Smooth muscle cell of the brain vasculature (primary cell): ENCODE data around the gene TSPO2.

Experiments
- DNase-seq: peaks from one replicate; pipeline ENCODE4 v3.0.0-alpha.2; 2012; ENCODE audit warnings: low read depth, low spot score

The TSPO2 gene

GRCh38 chr6:41027241-41027640, 15.0 kb upstream of the TSPO2 start:
- no peak for DNase-seq

DNA sequence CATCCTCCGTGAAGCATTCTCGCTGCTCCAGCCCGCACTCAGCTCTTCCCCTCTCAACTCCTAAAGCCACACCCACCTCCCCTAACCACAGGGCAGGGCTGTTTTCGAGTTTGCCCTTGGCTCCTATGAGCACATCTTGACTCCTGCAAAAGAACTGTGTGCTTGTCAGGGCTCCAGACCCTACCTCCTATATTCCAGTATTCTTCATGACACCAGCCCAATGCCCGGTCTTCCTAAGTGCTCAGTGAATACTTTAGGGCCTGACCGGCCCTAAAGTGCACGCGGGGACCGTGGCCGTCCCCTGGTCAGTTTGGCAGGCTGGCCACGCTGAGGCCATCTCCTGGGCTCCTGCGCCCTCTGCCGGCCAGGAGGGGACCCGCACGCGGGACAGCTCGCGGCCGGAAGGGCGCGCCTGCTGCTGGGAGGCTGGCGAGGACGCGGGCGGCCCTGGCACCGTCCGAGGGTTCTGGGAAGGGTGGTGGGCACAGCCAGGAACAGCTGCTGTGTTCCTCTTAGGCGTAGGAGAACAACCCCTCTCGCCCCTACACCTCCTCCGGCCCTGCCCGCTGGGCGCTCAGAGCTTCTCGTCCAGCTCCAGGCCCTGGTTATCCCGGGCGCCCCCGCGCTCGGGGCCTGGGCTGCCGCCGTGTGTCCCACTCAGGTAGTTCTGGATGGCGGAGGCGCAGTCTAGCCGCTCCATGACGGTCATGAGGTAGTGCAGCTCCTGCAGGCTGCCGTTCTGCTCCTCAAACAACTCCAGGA, 14.3 kb upstream of the TSPO2 start:
- peak; percentile 41 for DNase-seq

DNA sequence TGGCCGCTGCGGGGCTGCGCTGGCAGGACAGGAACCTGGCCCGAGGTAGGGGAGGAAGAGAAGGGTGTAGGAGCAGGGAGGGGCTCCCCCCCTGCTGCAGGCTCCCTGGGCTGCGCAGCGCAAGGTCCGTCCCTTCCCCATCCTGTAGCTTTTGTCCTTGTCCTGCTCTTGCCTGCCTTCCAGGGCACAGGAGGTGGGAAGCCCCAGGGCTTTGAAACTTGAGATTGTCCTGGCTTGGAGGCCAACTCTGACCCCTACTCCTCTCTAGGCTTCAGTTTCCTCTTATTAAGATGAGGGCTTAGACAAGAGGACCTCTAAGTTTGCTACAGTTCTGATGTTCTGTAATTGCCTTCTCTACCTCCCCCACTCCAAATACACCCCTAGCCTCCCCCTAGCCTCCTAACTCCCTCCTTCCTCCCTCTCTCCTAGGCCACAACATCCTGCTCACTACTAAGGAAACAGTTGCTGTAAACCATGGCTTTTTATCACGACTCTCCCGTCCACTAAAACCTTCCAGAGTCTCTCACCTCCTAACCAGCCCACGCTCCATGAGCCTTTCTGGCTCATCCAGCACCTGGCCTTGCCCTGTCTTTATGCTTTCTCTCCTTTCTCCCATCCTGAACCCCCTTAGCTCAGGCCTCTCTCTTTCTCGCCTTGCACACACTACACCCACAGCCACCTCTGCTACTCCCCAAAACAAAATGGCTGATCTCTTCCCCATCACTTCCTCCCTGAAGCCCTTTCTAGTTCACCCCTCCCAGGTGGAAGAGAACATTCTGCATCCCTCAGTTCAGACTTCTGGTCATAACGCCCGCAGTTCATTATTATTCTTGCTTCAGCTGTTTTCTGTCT, 13.5 kb upstream of the TSPO2 start:
- no peak for DNase-seq

- no peak for DNase-seq
These were observed 9.4 kb upstream of the TSPO2 start for GRCh38 chr6:41032830-41033229.

GRCh38 chr6:41033776-41034175, 8.5 kb upstream of the TSPO2 start:
- no peak for DNase-seq

GRCh38 chr6:41036186-41036585, 6.1 kb upstream of the TSPO2 start:
- no peak for DNase-seq

DNA sequence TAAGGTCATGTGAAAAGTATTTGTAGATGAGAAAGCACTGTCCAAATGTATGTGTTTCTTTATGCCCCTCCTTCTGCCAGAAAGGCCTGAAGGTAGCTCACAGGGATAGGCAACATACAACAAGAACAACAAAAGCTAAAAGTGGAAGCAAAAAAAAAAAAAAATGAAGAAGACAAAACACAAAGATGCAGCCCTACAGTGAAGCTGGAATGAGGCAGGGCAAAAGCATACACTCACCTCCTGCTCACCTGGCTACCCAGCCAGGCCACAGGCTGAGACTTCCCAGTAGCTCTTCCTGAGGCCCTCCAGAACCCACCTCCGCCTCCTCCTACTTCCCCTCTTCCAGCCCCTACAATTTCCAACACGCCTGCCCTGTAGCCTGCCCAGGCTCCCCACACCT, 5.7 kb upstream of the TSPO2 start:
- DNase-seq, result no peak

GRCh38 chr6:41037107-41037900, 5.0 kb upstream of the TSPO2 start:
- no peak for DNase-seq

DNA sequence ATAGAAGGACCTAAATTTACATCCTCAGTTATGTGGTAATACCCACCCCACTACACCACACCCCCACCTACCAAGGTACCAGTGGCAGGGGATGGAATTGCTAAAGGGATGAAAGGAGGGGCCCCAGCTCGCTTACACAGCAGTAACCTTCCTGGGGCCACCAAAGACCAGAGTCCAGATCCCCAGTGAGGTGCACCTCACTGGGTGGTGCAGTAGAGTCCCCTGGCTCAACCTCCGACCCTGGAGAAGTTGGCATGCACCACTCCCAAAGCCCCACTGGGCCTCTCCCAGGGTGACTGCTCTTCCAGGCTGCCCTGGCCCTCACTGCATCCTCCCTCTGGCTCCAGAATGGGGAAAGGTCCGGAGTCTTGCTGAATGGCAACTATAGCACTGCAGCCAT, 4.1 kb upstream of the TSPO2 start:
- DNase-seq, result no peak

DNA sequence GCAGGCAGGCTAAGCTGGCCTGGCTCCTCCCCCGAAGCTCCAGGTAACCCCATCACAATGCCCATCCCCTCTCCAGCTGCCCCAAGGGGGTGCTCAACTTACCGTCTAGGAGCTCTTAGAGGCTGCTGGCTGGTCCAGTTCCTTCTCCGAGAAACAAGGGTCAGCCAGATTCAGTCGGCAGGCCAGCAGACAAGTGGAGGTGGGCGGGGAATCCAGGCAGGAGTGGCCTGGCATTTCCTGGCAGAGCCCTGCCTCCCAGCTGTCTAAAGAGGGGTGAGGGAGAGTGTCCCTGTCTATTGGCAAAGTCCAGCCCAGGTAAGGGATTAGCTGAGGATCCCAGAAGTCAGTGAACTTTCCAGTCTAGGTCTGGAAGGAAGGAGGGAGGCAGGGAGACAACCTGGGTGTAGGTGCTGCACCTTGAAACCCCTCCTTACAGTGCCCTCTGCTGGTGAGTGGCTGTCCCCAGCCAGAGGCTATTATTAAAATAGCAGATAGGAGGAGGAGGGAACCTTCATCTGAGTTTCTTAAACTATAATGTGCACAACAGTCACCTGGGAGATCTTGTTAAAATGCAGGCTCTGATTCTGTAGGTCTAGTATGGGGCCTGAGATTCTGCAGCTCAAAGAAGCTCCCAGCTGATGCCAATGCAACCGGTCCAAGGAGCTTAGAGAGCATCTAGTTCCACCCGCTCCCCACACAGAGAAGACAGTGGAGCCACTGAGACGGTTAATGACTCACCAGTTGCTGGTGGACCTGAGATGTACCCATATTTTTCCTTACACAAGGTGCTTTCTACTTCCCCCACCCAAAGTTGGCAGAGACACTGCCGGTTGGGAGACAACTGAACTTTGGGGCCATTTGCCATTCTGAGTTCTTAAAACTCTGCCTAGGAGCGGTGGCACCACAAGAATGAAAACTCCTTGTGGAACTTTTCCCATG, 2.9 kb upstream of the TSPO2 start, which contains the start of gene UNC5CL:
UNC5CL (minus strand) TSS at position 162 of the 939 bp plus-strand sequence. CDS start 4,147 bp downstream, outside the sequence.
- DNase-seq, result no peak

DNA sequence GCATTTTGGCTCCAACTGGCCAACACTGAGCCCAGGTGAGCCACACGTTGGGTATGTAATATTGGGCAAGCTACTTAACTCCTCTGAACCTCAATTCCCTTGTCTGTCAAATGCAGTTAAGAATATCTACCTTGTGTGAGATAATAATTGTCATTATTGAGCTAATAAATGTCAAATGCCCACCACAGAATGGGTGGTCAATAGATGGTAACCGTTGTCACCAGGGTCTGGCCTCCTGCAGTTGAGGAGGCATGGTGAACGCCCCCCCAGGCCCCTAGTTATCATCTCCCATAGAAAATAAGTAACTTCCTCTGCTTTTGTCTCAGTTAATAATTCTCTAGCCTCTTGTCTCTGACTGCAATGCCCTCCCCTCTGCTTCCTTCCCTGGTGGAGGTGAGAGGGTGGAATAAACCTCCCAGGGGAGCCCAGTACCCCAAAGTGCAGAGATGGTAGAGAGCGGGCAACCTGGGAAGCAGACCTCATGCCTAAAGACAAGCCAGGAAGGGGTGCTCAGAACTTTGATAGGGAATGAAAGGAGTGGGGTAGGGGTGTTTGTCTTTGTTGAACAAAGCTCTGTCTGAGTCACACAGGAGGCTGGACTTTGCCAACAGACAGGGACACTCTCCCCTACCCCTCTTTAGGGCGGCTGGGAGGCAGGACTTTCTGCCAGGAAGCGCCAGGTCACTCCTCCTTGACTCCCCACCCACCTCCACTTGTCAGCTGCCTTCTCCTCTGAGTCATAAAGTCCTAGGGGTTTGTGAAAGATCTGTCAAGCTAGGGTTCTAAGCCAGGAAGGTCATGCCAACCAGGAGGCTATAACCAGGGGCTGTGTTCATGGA, 1.9 kb upstream of the TSPO2 start:
- DNase-seq, result no peak

GRCh38 chr6:41040940-41041536, 1.2 kb upstream of the TSPO2 start:
- DNase-seq, result no peak

DNA sequence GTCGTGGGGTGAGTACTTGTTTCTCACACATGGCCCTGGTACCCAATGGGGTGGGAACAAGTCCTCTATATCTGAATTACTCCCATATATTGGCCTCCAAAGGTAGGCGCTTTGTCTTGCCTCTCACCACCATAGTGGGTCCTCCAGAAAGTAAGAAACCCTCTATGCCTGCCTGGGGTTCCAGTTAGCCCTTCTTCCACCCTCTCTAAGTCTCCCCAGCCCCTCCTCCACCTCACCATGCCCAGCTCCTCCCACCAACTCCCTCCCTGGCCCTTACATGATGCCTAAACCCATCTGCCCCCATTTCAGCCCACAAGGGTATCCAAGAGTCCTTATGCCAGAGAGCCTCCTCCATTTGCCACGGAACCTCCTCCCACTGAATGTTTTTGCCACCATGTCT, 884 bp downstream of the TSPO2 start:
- no peak for DNase-seq

GRCh38 chr6:41045664-41046063, 3.4 kb downstream of the TSPO2 start:
- no peak for DNase-seq

GRCh38 chr6:41046084-41046483, 3.8 kb downstream of the TSPO2 start:
- DNase-seq, result no peak

DNA sequence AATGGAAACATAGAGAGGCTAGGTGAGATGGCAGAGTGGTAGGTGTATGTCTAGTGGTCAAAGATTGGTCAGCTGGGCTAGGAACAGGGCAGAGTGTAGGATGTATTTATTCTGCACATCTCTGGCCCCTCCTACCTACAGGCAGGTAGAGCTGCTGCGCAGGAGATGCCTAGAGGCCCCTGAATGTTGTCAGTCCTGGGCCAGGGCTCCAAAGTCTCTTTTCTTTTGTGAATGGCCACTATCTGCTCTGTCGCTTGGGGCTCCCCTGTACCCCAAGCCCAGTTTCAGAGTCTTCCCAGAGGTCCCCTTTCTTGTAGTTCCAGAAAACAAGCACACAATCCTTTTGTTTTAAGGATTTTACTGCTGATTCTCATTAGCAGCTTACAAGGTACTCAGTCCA, 5.0 kb downstream of the TSPO2 start:
- no peak for DNase-seq

DNA sequence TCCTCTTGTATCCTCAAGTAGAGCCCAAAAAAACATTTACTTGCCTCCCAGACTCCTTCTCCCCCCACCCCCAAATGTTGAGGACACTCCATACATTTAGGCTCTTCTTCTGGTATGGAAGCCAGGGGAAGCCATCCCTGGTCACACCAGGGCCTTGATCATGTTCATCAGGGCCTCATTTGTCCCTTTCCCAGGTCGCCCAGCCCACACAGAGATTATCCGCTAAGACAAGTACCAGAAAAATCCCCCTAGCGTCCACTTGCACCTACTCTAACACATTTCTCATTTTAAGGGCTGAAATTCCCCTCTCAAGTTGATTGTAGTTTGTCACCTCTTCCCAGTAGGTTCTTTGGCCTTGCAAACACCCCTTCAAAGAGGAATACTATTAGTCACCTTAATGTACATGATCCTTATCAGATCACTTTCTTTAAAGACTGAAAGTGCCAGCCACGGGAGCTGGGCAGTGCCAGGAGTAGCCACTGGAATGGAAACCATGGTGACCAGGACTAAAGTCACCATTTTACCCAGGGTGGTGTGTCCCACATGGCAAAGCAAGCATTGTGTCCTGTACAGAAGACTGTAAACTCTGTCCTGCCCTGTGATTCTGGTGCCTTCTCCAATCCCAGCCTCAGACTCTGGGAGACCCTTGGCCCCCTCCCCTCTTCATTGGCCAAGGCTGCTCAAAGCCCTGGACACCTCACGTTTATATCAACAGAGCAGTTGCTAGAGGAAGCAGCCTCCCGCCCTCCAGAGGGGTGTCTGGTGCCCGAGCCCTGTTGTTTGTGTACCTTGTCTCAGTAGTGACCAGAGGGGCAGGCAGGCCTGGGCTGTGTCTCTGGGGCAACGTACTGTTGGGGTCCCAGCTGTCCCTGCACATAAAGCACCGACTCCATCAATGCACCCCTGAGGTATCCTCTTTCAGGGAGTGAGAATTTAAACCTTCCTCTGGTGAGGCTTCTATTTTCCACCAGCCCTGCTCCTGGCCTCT, 5.8 kb downstream of the TSPO2 start:
- DNase-seq, result no peak

DNA sequence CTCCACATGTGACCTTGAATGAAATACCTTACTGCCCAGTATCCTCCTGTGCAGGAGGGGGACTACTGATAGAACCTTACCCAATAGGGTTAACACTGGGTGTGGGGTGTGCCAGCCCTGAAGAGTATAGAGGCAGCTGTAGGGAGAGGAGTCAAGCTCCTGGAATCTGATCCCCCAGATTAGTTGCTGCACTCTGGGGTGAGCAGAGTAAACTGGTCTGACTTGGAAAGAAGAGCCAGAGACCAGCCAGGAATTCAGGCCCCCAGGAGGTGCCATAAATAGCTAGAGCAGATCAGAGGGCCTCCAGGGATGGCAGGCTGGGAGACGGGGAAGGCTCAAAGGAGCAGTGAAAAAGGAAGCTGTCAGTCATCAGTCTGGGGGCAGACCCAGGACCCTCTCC, 7.3 kb downstream of the TSPO2 start:
- DNase-seq, result no peak
